Stimulated activated CD8-positive, alpha-beta memory T cell treated with anti-CD3 and anti-CD28 coated beads, Interleukin-15, amount 100 ng/mL, for 4 hours (primary cell): ENCODE measurements around the gene KCNK1.

Source experiments
- DNase-seq, 2 donors: peaks; one replicate each; pipeline ENCODE4 v3.0.0-alpha.2; 2020; ENCODE audit warnings: low read depth in 2 of 2

The KCNK1 gene

GRCh38 chr1:233704170-233704897 lies 90.4 kb downstream of the KCNK1 start:
- DNase-seq = no peak

DNA sequence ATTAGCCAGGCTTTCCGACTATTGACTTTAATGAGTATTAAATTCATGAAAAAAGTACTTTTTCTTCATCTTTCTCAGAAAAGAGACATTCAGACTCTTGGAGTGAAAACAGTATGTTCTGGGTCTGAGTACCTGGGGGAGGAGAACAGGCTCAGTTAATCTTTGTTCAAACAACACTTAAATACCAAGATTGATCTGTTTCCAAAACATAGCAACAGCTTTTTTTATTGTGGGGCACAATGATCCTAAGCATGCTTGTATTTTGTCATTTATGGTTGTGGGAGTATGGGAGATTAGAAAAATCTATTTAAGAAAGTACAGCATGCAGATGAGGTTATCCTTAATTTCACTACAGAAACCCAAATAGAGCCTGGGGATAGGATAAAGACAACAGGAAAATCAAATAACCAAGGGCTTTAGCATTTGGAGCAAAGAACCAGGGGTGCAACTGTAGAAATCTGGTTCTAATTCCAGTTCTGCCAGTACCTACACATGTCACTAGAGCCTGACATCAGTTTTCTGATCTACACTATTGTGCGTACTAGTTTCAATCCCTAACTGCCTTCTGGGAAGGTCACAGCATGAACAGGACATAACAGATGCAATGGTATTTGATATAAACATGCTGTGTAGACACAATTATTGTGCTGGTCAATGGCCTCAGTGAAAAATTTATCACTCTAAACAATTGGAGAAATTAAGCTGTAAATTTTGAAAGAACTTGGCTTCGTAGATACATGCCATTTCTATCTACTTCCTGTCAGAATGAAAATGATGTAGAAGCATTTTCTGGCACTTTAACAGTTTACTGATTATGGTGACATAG lies 91.2 kb downstream of the KCNK1 start:
- no peak for DNase-seq

DNA sequence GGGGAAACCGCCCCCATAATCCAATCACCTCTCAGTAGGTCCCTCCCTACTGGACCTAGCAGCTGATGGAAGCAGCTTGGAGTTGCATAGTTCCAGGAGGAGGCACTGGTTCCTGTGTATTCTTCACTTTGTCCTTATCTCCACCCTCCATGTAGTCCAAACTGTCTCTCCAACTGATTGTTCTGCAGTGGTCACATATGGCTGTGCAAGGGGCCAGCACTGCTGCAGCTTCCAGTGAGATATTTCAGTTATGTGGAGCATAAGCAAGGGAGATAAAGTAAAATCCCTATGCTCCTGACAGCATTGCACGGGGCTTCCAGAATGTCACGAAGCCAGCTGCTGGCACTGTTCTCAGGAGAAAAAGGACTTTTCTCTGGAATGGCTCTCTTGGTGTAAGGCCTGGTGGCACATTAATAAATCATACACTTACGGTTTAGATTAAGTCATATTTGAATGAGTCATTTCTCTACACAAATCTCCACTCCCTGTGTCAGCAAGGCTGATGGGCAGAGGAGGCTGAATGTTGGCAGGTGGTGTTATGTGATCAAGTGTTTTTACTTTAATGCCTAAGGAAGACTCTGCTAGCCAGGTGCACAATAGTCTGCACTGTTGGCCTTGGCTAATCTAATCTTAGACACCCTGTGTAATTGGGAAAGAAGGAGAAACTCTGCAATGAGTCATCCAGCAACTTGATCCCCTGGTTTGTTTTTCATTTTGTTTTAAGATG lies 93.4 kb downstream of the KCNK1 start:
- no peak for DNase-seq

- DNase-seq = no peak
Observed at GRCh38 chr1:233707880-233708815, 94.2 kb downstream of the KCNK1 start.

DNA sequence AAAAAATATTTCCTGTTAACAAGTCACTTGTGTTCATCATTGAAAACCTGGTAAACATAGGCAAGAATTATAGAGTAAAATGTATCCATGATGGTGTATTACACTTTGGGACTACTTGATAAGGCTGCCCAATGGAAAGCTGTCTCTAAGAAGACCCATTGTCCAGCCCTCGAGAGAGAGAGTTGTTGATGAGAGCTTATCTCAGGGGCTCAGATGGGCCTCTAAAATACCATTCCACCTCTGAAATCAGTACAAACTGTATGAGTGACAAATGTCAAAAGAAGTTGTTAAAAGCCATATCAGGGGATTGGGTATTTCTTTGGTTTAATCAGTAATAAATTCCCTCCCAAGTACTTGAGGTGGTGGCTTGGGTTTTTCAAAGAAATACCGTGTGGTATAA lies 96.1 kb downstream of the KCNK1 start:
- DNase-seq = no peak

- DNase-seq = no peak
Observed at GRCh38 chr1:233710507-233710906, 96.6 kb downstream of the KCNK1 start.

DNA sequence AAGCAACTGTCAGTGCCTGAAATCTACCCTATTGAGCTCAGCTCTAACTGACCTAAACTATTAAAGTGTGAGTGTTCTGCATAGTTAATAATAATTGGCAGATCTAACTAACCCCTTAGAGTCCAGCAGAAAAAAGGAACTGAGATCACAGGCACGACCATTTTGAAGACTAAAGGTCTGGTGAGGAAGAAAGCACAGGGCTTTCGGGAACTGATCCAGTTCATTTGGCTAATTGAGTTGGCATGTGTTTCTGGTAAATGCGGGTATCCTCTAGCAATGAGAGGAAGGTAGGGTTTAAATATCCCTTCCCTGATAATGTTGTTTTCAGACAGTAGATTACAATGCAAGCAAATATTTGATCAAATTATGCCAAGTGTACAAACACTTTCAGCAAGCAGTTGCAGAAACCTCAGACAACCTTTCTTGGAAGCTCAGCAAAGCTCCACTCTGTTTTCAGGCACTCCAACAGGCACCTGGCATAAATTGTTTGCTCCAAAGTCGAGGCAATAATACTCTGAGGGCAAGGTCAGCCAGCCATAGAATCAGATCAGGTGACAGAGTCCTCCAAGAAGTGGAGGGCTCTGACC lies 100.8 kb downstream of the KCNK1 start:
- no peak for DNase-seq

DNA sequence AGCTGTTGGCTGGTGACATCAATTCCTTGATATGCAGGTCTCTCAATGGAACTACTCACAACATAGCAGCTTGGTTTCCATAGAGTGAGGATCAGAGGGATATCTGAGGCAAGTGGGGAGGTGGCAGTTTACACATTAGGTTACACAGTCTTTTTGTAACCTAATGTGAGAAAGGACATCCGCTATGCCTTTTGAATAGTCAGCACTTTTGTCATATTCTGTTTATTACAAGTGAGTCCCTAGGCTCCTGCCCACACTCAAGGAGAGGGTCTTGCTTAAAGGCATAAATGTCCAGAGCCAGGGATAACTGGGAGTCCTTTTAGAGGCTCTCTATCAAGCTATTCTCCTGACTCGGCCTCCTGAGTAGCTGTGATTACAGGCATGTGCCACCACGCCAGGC lies 104.2 kb downstream of the KCNK1 start:
- DNase-seq = no peak

- DNase-seq = no peak
Observed at GRCh38 chr1:233719655-233720341, 105.9 kb downstream of the KCNK1 start.

- no peak for DNase-seq
Observed at GRCh38 chr1:233721004-233721595, 107.2 kb downstream of the KCNK1 start.
